Glutamatergic neuron (in vitro differentiated cells): ENCODE results near the gene KEAP1. TPM values are rescaled to one million over a fixed set of nuclear protein-coding genes. Genes with fewer than 3 reads are reported as not detected.

Source experiments
- DNase-seq: peaks from one replicate; pipeline ENCODE4 v3.0.0; 2022
- H3K27ac Mint-ChIP-seq: one replicate; pipeline ENCODE4 v1.8.0; 2020; ENCODE audit warnings: mild to moderate bottlenecking, mixed read lengths, inconsistent platforms; ENCODE audit not compliant: unreplicated experiment
- H3K27me3 Mint-ChIP-seq: one replicate; pipeline ENCODE4 v1.8.0; 2020; ENCODE audit warnings: mild to moderate bottlenecking, moderate library complexity, mixed read lengths, inconsistent platforms; ENCODE audit not compliant: unreplicated experiment
- H3K36me3 Mint-ChIP-seq: one replicate; pipeline ENCODE4 v1.8.0; 2020; ENCODE audit warnings: mild to moderate bottlenecking, mixed read lengths, inconsistent platforms; ENCODE audit not compliant: unreplicated experiment
- H3K4me1 Mint-ChIP-seq: one replicate; pipeline ENCODE4 v1.8.0; 2020; ENCODE audit warnings: mild to moderate bottlenecking, low read depth, mixed read lengths, inconsistent platforms; ENCODE audit not compliant: unreplicated experiment
- H3K4me3 Mint-ChIP-seq: one replicate; pipeline ENCODE4 v1.8.0; 2020; ENCODE audit warnings: mild to moderate bottlenecking, mixed read lengths, inconsistent platforms; ENCODE audit not compliant: unreplicated experiment
- H3K9me3 Mint-ChIP-seq: one replicate; pipeline ENCODE4 v1.8.0; 2020; ENCODE audit warnings: mild to moderate bottlenecking, moderate library complexity, mixed read lengths, inconsistent platforms; ENCODE audit not compliant: unreplicated experiment
- CTCF ChIP-seq: fragments of 200-600 bp; sonication (generic); IDR thresholded peaks from one replicate; pipeline ENCODE4 v1.5.0; 2021; ENCODE audit not compliant: partially characterized antibody, unreplicated experiment
- total RNA-seq: library from RNA; stranded (reverse); fragmentation: NEBNext Ultra II Directional; extraction: Animal tissue kit (Norgen Biotek cat#: 25700); gene quantifications from one replicate; pipeline ENCODE4 v1.2.1, GENCODE V29; 2021; ENCODE audit not compliant: unreplicated experiment

KEAP1 gene
- total RNA-seq, 1 donor from 2014 or later: 44.1 TPM

DNA sequence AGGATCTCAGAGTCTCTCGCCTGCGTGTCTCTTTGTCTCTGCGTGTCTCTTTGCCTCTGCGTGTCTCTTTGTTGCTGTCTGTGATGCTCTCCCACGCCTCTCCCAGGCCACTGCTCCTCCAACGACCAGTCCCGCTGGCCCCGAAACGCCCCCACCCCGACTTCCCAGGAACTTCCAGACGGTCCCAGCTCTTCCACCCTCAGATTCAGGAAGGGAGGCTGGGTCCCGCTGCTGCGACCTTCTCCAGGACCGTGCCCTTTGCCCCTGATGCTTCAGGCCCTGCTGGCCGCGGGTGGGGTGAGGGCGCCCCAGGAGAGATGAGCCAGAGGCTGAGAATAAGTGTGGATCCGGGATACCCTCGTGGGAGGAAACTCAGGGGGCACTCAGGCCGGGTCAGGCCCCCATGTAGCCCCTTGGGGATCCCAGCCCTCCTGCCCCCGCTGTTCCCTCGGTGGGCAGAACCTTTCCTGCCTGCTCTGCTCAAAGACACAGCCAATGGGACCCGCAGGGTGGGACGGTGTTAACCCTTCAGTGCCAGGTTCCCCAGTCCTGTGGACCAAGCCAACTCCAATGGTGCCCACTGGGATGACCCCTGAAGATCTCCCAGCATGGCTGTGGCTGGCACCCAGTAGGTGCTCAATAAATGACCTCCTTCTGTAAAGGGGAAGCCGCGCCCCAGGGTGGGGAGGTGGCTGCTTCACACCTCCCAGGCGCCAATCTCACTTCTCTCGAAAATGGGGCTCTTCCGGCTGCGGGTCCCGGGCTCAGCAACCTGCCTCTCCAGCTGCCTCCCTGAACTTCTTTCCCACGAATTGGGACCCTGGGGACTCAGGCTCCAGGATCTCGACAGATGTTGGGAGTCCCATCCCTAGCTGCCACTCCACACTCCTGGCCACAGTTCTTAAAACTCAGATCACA lies 15.5 kb upstream of the KEAP1 start:
- peaks cover 11% of the 10 kb centered on the region for H3K4me1 Mint-ChIP-seq
- no peak for TF ChIP-seq CTCF
- H3K9me3 Mint-ChIP-seq: peaks cover 6% of the 10 kb centered on the region
- H3K36me3 Mint-ChIP-seq: no peaks in the 10 kb centered on the region
- DNase-seq: no peak
- H3K27ac Mint-ChIP-seq: no peak overlapping the region
- H3K4me3 Mint-ChIP-seq: peak overlapping the region; percentile 68
- H3K27me3 Mint-ChIP-seq: peaks cover 25% of the 10 kb centered on the region

DNA sequence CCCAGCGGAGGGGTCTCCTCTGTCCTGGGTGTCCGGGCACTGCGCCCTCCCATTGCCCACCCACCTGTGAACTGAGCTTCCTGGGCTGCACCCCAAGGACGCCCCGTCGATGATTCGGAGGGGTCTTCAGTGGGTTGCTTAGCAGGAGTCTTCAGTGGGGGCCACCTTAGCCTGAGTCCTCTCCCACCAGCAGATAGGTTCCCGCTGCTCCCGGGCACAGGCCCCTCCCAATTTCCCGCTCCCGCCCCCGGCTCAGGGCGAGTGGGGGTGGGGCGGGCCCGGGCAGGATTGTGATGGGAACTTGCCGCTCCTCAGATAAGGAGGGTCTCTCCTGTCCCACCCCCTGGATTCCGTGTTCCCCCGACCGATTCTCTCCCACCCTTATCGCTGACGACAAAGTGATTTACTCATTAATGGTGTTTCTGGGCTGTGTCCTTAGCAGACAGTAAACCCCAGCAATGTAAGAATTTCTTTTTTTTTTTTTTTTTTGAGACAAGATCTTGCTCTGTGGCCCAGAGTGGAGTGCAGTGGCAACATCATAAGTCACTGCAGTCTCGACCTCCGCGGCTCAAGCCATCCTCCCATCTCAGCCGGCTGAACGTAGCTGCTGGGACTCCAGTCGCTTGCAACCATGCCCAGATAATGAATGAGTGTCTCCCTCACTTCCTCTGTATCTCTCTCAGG lies 14.7 kb upstream of the KEAP1 start:
- H3K4me1 Mint-ChIP-seq: peaks cover 11% of the 10 kb centered on the region
- peaks cover 5% of the 10 kb centered on the region for H3K36me3 Mint-ChIP-seq
- peak; percentile 35 for DNase-seq
- H3K4me3 Mint-ChIP-seq: peak overlapping the region; percentile 68
- peaks cover 32% of the 10 kb centered on the region for H3K27me3 Mint-ChIP-seq
- H3K27ac Mint-ChIP-seq: no peak overlapping the region
- peaks cover 6% of the 10 kb centered on the region for H3K9me3 Mint-ChIP-seq
- TF ChIP-seq CTCF: no peak

GRCh38 chr19:10517361-10517759 lies 14.2 kb upstream of the KEAP1 start, which contains the start of gene S1PR5:
Gene S1PR5 (minus strand): TSS chr19:10517447. CDS start chr19:10515011, 2,436 bp downstream.
- peaks cover 5% of the 10 kb centered on the region for H3K36me3 Mint-ChIP-seq
- no peak for TF ChIP-seq CTCF
- peak within 1 kb of the TSS; percentile 68 for H3K4me3 Mint-ChIP-seq
- peaks cover 32% of the 10 kb centered on the region for H3K27me3 Mint-ChIP-seq
- DNase-seq: peak; percentile 37
- H3K27ac Mint-ChIP-seq: no peak within 1 kb of the TSS
- peaks cover 11% of the 10 kb centered on the region for H3K4me1 Mint-ChIP-seq
- H3K9me3 Mint-ChIP-seq: peaks cover 6% of the 10 kb centered on the region

GRCh38 chr19:10516671-10517286 lies 13.6 kb upstream of the KEAP1 start:
- H3K27me3 Mint-ChIP-seq: peaks cover 32% of the 10 kb centered on the region
- H3K36me3 Mint-ChIP-seq: peaks cover 5% of the 10 kb centered on the region
- DNase-seq: no peak
- TF ChIP-seq CTCF: no peak
- H3K4me1 Mint-ChIP-seq: peaks cover 11% of the 10 kb centered on the region
- peak overlapping the region; percentile 46 for H3K4me3 Mint-ChIP-seq
- H3K27ac Mint-ChIP-seq: no peak overlapping the region
- H3K9me3 Mint-ChIP-seq: peaks cover 6% of the 10 kb centered on the region
